Right lobe of liver (tissue), 4 donors: Measurements from ENCODE around the gene CCDC85C.

Experiments
- CTCF ChIP-seq, 4 donors: fragments of 200-600 bp in 3 of 4; fragments of 450-650 bp in 1 of 4; IDR thresholded peaks; one replicate each; pipeline versions ENCODE4 v1.5.1 to v1.8.0; 2016 to 2022; ENCODE audit warnings: antibody characterized with exemption in 4 of 4, mild to moderate bottlenecking in 2 of 4
- POLR2A ChIP-seq: fragments of 450-650 bp; IDR thresholded peaks from one replicate; pipeline ENCODE4 v1.6.1; 2017; ENCODE audit warnings: antibody characterized with exemption, mild to moderate bottlenecking
- donor health status: DM: no; HTN: no; CAD: no.
- donor health status: DM: no; HTN: no; CAD: no.
- donor health status: DM: no; HTN: yes; CAD: no.

DNA sequence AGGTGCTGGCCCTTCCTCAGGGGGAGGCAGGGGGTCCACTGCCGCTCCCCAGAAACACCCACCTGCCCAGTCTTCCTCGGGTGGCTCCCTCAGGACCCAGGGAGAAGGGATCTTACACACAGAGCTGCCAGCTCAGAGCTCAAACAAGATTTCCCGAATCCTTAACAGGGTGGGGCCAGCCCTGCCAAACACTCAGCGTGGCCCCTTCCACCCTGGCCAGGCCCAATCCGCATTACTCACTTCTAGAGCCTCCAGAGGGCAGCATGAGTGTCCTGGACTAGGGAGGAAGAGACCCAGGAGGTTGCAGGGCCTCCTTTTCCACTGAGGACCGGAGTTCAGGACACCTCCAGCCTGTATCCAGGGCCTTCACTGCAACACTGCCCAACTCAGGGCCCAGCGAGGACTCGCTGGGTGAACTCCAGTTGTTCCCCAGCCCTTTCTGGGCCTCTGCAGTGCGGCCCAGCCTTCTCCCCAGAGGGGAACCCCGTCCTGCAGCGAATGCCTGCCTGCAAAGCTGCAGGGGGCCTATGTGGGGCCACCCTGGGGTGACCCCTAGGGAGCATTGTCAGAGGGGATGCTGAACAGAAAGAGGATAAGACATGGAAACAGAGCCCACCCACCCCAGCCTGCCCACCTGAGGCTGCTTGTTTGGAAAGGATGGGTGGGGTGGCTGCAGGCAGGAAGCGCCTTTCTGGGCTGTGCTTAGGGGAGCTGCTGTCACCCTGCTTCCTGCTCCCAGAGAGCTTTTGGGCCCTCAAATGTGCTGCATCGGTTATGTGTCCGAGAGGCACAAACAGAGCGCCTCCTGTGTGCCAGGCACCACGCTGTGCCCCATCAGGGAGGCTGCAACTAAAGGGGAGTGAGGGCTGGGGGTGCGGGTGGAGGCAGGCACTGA, 79.0 kb downstream of the CCDC85C start:
- TF ChIP-seq CTCF (IDR thresholded peaks at IDR 0.05), result peak in 2 of 4 donors; percentile 10
- TF ChIP-seq POLR2A, result no peak
